GM10266 (cell line): Measurements from ENCODE around the gene TTC39C.

ENCODE experiments used
- DNase-seq: peaks from one replicate; pipeline ENCODE4 v3.0.0; 2012; ENCODE audit errors: extremely low spot score
- TF ChIP-seq, protein P1 (sequence below): IDR thresholded peaks from 2 replicates; pipeline ENCODE4 v1.5.1; 2012; ENCODE audit warnings: mild to moderate bottlenecking, low read depth; ENCODE audit not compliant: control insufficient read depth, insufficient read depth; ENCODE audit errors: missing control alignments

Gene TTC39C

DNA sequence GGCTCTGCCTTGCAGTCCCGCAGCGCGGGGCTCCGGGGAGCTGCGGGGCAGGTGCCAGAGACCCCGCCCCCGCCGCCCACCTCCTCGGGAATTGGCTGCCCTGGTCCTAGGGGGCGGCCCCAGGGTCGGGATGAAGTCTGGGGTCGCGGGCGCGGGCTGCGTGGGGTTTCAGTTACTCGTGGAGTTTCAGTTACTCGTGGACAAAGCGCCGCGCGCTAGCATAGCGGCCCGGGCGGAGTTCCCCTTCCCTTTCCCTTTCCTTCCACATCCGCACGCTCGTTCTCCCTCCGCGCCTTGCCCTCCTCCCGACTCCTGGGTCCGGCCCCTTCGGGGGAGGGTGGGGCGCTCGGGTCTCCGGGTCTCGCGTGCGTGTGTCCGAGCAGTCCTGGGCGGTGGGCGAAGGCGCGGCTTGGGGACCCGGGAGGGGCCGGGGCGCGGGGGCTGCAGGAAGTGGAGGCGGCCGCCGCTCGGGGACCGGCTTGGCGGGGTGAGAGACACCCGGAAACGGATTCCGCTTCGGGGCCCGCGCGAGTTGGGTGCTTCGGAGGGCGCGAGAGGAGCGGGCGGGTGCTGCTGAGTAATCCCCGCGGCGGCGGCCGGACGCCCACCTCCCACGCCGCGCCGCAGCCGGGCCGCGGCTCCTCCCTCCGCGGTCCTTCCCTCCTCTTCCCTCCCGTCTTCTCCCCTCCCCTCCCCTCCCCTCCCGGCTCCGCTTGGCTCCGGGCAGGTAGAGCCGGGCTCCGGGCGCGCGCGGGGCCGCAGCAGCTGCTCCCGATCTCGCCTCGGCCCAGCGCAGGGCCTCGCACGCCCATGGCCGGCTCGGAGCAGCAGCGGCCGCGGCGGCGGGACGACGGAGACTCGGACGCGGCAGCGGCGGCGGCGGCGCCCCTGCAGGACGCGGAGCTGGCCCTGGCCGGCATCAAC is at the start of gene TTC39C:
Gene TTC39C (plus strand): TSS at position 693 of the 924 bp plus-strand sequence. CDS start 118 bp downstream, at position 811.
- DNase-seq: peak; percentile 89

DNA sequence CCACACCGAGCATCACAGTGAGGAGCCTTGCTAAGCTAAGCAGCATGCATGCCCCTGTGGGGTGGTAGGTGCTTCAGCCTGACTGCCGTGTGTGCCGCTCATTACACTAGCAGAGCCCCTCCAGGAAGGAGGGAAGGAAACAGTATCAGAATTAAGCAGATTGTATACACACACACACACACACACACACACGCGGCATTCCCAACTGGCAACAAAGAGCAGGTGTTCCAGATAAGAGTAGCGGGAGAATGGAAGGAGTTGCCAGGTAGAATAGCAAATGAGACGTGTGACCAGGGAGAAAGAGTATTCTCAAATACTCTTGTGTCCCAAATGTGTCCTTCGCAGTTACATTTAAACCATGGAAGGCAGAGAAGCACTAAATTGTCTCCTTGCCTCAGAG is 47.6 kb upstream of the TTC39C start:
- TF ChIP-seq, protein P1, sequence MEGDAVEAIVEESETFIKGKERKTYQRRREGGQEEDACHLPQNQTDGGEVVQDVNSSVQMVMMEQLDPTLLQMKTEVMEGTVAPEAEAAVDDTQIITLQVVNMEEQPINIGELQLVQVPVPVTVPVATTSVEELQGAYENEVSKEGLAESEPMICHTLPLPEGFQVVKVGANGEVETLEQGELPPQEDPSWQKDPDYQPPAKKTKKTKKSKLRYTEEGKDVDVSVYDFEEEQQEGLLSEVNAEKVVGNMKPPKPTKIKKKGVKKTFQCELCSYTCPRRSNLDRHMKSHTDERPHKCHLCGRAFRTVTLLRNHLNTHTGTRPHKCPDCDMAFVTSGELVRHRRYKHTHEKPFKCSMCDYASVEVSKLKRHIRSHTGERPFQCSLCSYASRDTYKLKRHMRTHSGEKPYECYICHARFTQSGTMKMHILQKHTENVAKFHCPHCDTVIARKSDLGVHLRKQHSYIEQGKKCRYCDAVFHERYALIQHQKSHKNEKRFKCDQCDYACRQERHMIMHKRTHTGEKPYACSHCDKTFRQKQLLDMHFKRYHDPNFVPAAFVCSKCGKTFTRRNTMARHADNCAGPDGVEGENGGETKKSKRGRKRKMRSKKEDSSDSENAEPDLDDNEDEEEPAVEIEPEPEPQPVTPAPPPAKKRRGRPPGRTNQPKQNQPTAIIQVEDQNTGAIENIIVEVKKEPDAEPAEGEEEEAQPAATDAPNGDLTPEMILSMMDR: no peak
- no peak for DNase-seq

More for the DNA sequence above, at the start of gene TTC39C:
- TF ChIP-seq, protein P1: no peak

DNA sequence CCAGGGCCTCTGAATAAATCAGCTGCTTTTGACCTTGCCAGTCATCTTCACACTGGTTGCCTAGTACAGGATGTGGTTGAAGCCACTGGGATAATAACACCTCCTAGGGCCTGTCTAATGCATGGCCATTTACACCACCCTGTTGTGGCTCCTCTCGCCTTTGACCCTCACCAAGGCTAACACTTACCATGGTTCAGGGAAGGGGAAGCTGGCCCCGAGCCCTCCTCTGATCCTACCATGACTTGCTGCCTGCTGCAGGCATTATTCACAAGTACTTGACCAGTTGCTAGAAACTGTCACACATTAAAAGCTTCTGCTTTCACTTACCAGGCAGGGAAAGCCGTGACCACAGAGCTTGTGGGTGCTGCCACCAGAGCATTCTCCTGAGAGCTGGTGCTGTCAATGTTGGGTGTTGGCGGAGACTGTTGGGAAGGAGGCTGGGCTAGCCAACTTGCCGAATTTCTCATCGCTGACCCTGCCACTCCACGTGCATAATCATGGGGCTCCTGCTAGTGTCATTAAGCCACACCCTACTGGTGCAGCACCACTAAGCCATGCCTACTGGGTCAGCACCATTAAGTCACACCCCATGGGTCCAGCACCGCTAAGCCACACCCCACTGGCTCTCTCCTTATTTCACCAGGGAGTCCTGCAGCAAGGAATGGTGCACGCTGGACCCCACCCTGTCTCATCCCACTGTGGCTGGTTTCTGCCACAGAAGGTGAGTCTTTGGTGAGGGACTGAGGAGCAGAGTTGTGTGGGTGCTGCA is 47.0 kb upstream of the TTC39C start:
- no peak for DNase-seq
- TF ChIP-seq, protein P1: no peak

DNA sequence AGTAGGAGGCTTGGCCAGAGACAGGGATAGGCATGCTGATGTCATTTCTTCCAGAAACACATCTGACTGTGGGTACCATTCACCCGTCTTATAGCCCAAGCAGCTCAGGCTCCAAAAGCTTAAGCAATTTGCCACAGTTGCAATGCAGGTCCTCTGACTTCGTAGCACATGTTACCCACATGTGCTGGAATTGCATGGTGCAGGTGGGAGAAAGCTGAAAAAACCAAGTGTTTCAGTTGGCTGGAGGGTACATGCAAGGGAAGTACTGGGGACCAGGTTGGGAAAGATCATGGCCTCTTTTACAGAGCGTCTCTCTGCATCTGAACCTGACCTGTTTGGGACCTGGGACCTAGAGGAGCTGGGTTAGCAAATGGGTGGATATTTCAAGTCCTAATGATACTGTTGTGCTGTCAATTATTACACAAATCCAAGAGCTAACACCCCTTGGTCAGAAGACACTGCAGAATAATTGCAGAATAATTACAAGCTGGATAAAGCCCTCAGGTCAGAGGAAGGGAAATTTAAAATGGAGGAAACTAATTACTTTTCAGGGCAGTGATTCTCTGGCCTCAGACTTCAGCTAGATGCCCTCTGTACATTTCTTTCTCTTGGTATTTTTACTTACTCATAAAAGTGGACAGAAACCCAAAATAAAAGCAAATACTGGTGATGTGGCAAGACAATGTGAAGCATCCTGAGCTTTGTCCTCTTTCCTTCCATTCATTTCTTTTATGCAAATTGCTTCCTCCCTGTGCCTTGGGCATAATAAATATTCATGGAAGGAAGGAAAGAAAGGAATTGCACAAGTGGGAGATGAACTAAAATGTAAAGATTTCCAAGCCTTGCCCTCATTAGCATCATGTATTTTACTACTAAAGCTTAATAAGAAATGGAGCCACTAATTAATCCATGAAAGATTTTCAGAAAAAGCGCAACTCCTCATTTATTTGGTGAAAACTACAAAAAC is 45.6 kb upstream of the TTC39C start:
- TF ChIP-seq, protein P1: no peak
- DNase-seq: no peak

DNA sequence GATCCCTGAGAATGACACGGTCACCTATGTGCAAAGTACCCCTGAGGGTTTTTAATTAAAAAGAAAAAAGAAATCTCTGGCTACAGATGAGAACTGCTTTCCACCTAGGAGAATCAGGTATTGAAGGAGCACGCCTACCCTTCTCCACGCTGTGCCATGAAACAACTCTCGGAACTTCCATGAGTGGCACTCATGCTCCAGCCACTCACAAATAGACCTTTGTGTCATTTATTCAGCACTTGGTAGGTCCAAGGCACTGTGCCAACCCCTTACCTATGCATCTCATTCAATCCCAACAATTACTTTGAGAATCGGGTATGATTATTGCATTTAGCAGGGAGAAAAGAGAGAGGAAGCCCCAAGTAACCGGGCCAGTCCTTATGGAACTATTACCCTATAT is 44.9 kb upstream of the TTC39C start:
- TF ChIP-seq, protein P1: no peak
- no peak for DNase-seq

DNA sequence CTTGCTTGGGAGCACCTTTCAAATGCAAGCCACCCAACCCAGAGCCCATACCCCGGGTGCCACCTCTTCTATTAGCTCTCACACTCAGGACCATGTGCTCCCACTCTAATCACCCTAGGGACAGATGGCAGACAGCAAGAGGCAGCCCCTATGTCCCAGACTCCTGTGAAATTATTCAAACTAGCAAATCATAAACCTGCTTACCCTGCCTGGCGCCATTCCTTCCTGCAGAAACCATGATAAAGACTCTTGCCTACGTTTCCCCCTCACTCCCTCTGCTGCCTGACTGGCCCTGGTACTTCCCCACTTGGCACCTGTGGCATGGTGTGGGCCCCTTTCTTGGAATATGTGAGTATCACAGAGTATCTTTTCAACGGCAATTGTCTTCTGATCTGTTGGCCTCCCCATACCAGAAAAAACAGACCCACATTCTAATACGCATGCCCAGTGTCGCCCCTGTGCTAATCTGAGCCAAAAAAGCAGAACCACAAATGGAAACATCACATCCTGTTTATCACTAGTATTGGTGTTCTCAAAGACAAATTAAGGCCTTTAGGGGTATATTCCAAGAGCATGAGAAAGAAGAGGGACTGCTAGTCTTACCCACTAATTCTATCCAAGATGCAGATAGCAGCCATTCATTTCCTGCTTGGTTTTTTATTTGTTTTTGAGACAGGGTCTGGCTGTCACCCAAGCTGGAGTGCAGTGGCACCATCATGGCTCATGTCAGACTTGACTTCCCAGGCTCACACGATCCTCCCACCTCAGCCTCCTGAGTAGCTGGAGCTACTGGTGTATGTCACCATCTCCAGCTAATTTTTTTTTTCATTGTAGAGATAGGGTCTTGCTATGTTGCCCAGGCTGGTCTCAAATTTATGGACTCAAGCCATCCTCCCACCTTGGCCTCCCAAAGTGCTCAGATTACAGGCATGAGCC is 44.1 kb upstream of the TTC39C start:
- DNase-seq: no peak
- TF ChIP-seq, protein P1: no peak
